ENCODE measurements around the gene SLC2A10. TPM values are rescaled to one million over a fixed set of nuclear protein-coding genes. Genes with fewer than 3 reads are reported as not detected.

Gene SLC2A10
- total and polyA plus RNA-seq, 10 of the 15 experiments (the other 5 are each of a cell fraction or from before 2014, with no cell fraction given) = not detected

GRCh38 chr20:46673394-46674252, 35.8 kb upstream of the SLC2A10 start:
- POLR2A ChIA-PET = no interaction called here
- Histone ChIP-seq H4K20me1 (ENCODE audit: control insufficient read depth, insufficient read depth) (no peaks in the 10 kb centered on the region), H3K4me2 (ENCODE audit: control insufficient read depth, insufficient read depth) (no peak overlapping the region), H3K79me2 (ENCODE audit: control insufficient read depth, insufficient read depth, low read length) (no peaks in the 10 kb centered on the region), H3K27me3 (replicated peaks in 1 of 2; ENCODE audit: control insufficient read depth in 2 of 2, insufficient read depth in 2 of 2, low read length in 1 of 2) (no peaks in the 10 kb centered on the region), H3K9me3 (replicated peaks; ENCODE audit: control insufficient read depth, insufficient read depth, low read length) (no peaks in the 10 kb centered on the region; the same call in 2 of the 3 replicates), H2AFZ (ENCODE audit: control insufficient read depth, low read depth, low read length) (no peak overlapping the region), H3K4me1 (ENCODE audit: control insufficient read depth, insufficient read depth, low read length) (no peaks in the 10 kb centered on the region), H3K27ac (ENCODE audit: control insufficient read depth, insufficient read depth) (no peak overlapping the region), H3K4me3 (no peak overlapping the region), H3K36me3 (ENCODE audit: control insufficient read depth in 2 of 2, insufficient read depth in 2 of 2, low read length in 1 of 2) (no peaks in the 10 kb centered on the region), H3K9ac (ENCODE audit: control insufficient read depth, insufficient read depth, low read length) (no peak overlapping the region)
- RAD21 ChIA-PET (ENCODE audit: unreplicated experiment) = no interaction called here
- FAIRE-seq = no peak
- no peak for DNase-seq (ENCODE audit: low read depth, low spot score)
- SMC1A ChIA-PET (ENCODE audit: uncharacterized antibody, unreplicated experiment) = interaction anchor here (0.7 kb wide), 1 partner anchor 144 kb away, joined by 3 read pairs; no protein-coding TSS in a partner anchor
- in situ Hi-C loops (cut with MboI) (no loop called here), intact Hi-C loops (cut with micrococcal nuclease; ENCODE audit: unreplicated experiment) (no loop called here)
- ATAC-seq = no peak
- WGBS (ENCODE audit: insufficient coverage, insufficient replicate concordance, low lambda C conversion rate, missing lambda C conversion rate) = 32% methylated on average over 11 of the region's 11 CpGs
- no TSS peak for BruUV-seq (replicated peaks)
- CTCF ChIA-PET = no interaction called here
- TF ChIP-seq PML (IDR thresholded peaks at IDR 0.05; ENCODE audit: low read length) (no peak), FOXK2 (IDR thresholded peaks at IDR 0.05) (no peak), TARDBP (IDR thresholded peaks at IDR 0.05; ENCODE audit: borderline replicate concordance) (no peak), BCLAF1 (IDR thresholded peaks at IDR 0.05) (no peak), USF1 (IDR thresholded peaks at IDR 0.05; ENCODE audit: borderline replicate concordance, extremely low read length, insufficient read depth, low read depth, low read length) (no peak), ESRRA (IDR thresholded peaks at IDR 0.05; ENCODE audit: low read length) (no peak), CHD2 (IDR thresholded peaks at IDR 0.05; ENCODE audit: borderline replicate concordance, low read depth, low read length) (no peak), HDAC2 (IDR thresholded peaks at IDR 0.05) (no peak), EGR1 (IDR thresholded peaks at IDR 0.05; ENCODE audit: borderline replicate concordance in 1 of 2, low read depth in 2 of 2, low read length in 2 of 2) (no peak), CHD4 (IDR thresholded peaks at IDR 0.05) (no peak), E4F1 (IDR thresholded peaks at IDR 0.05; ENCODE audit: borderline replicate concordance, partially characterized antibody) (no peak), WRNIP1 (IDR thresholded peaks at IDR 0.05; ENCODE audit: borderline replicate concordance, low read depth, low read length) (no peak), KLF5 (IDR thresholded peaks at IDR 0.05; ENCODE audit: partially characterized antibody) (no peak), NFYA (IDR thresholded peaks at IDR 0.05; ENCODE audit: borderline replicate concordance, low read depth, low read length) (no peak), MAX (IDR thresholded peaks at IDR 0.05; ENCODE audit: low read depth, low read length) (no peak), MLLT1 (IDR thresholded peaks at IDR 0.05) (no peak)

Data from GM12878 (cell line).